HepG2 (cell line): ENCODE data around the gene ZCCHC8. TPM values are rescaled to one million over a fixed set of nuclear protein-coding genes. Genes with fewer than 3 reads are reported as not detected.

ENCODE experiments used
- ARID4A ChIP-seq: sonication (generic); formaldehyde crosslinking; IDR thresholded peaks from 2 replicates; pipeline ENCODE4 v1.5.0; 2020; ENCODE audit warnings: mild to moderate bottlenecking, missing genetic modification reagents, borderline replicate concordance
- FOXA1 ChIP-seq, 2 experiments: fragments of 450-650 bp in 1 of 2; sonication (generic) in 1 of 2; formaldehyde crosslinking in 1 of 2; IDR thresholded peaks; 2 replicates each; pipeline versions ENCODE4 v1.4.0 to v1.6.1; 2016 to 2020; ENCODE audit warnings: missing genetic modification reagents in 1 of 2
- KAT2B ChIP-seq: fragments of 150-350 bp; IDR thresholded peaks from 2 replicates; pipeline ENCODE4 v1.6.1; 2014; ENCODE audit warnings: low read depth, low read length, borderline replicate concordance
- NR2C2 ChIP-seq: sonication (generic); formaldehyde crosslinking; IDR thresholded peaks from 2 replicates; pipeline ENCODE4 v1.4.0; 2020; ENCODE audit warnings: missing genetic modification reagents, mild to moderate bottlenecking, moderate library complexity, borderline replicate concordance
- RXRA ChIP-seq: sonication (generic); formaldehyde crosslinking; IDR thresholded peaks from 2 replicates; pipeline ENCODE4 v1.5.1; 2020; ENCODE audit warnings: missing genetic modification reagents
- SP2 ChIP-seq: sonication (generic); formaldehyde crosslinking; IDR thresholded peaks from 2 replicates; pipeline ENCODE4 v1.5.1; 2020; ENCODE audit warnings: mild to moderate bottlenecking, missing genetic modification reagents
- WIZ ChIP-seq: sonication (generic); formaldehyde crosslinking; IDR thresholded peaks from 2 replicates; pipeline ENCODE4 v1.5.1; 2020; ENCODE audit warnings: mild to moderate bottlenecking, missing genetic modification reagents
- ZNF124 ChIP-seq: sonication (generic); formaldehyde crosslinking; IDR thresholded peaks from 2 replicates; pipeline ENCODE4 v1.4.0; 2020; ENCODE audit warnings: missing genetic modification reagents
- ZNF431 ChIP-seq: sonication (generic); formaldehyde crosslinking; IDR thresholded peaks from 2 replicates; pipeline ENCODE4 v1.9.0; 2022; ENCODE audit warnings: missing genetic modification reagents, low read depth, mild to moderate bottlenecking, borderline replicate concordance
- ZNF619 ChIP-seq: sonication (generic); formaldehyde crosslinking; IDR thresholded peaks from 2 replicates; pipeline ENCODE4 v1.4.0; 2020; ENCODE audit warnings: mild to moderate bottlenecking, missing genetic modification reagents
- polyA plus RNA-seq, 8 experiments: library from polyadenylated mRNA; depleted of rRNA in 3 of 8; stranded (reverse) in 7 of 8; unstranded in 1 of 8; fragments of >200 nt; fragmentation: Illumina TruSeq in 4 of 8; extraction: Trizol in 4 of 8; gene quantifications; 2 replicates each; pipeline versions ENCODE4 v1.2.1 to v1.2.3, GENCODE V29; 2011 to 2016; ENCODE audit warnings: low read depth in 4 of 8, missing spikeins in 1 of 8, mixed read lengths in 1 of 8; ENCODE audit not compliant: insufficient read depth in 1 of 8
- total RNA-seq, 5 experiments: library from RNA; depleted of rRNA; stranded (reverse); fragments of >200 nt; fragmentation: Illumina TruSeq; extraction: Trizol; gene quantifications; 2 replicates each; pipeline ENCODE4 v1.2.3, GENCODE V29; 2016; ENCODE audit warnings: low read depth in 1 of 5
- TF ChIP-seq, protein P1 (sequence below): sonication (generic); formaldehyde crosslinking; IDR thresholded peaks from 2 replicates; pipeline ENCODE4 v1.4.0; 2020; ENCODE audit warnings: missing genetic modification reagents
- TF ChIP-seq, protein P2 (sequence below): sonication (generic); formaldehyde crosslinking; IDR thresholded peaks from 2 replicates; pipeline ENCODE4 v1.4.0; 2020; ENCODE audit warnings: missing genetic modification reagents
- TF ChIP-seq, protein P3 (sequence below), 2 experiments: sonication (generic) in 1 of 2; formaldehyde crosslinking in 1 of 2; IDR thresholded peaks; 2 replicates each; pipeline versions ENCODE4 v1.5.1 to v1.6.1; 2011 to 2020; ENCODE audit warnings: borderline replicate concordance in 1 of 2, low read depth in 1 of 2, low read length in 1 of 2, mild to moderate bottlenecking in 1 of 2, missing genetic modification reagents in 1 of 2, moderate library complexity in 1 of 2

The ZCCHC8 gene
- total and polyA plus RNA-seq, 2 of the 13 experiments (the other 11 are each of a cell fraction or from before 2014, with no cell fraction given): 18.6 to 20.9 TPM

DNA sequence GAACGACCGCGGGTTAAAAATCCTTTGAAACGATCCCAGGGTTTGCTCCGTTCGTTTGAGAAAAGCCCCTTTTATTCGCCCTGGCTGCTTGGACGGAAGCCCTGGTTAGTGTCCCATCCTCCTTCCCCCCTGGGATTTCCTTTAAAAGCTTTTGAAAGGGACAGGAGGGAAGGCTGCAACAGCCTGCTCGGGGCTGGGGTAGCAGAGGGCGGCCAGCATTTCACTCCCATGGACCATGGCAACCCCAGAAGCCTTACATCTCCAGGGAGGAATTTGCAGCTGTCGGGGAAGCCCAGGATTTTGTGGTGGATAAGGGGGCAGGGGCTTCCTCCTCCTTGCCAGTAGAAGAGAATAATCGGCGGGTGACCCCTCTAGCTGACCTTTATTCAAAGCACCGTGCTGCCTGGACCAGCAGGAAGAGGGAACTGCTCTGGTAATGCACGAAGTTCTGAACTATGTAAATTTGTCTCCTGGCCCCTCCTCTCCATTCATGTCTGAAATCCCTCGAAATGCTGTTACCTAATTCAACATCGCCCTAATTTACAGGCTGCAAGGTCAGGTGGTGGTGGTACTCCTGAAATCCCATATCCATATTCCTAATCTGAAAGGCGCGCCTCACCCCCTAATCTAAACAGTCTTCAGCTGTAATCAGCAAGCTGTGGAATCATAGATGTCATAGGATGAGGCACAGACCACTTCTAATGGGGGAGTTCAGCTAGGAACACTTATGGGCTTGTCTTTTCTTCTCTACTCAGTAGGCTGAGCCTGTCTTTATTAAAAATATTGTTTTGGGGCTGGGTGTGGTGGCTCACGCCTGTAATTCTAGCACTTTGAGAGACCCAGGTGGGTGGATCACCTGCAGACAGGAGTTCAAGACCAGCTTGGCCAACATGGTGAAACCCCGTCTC lies 77.2 kb downstream of the ZCCHC8 start (continued):
- TF ChIP-seq, protein P1, sequence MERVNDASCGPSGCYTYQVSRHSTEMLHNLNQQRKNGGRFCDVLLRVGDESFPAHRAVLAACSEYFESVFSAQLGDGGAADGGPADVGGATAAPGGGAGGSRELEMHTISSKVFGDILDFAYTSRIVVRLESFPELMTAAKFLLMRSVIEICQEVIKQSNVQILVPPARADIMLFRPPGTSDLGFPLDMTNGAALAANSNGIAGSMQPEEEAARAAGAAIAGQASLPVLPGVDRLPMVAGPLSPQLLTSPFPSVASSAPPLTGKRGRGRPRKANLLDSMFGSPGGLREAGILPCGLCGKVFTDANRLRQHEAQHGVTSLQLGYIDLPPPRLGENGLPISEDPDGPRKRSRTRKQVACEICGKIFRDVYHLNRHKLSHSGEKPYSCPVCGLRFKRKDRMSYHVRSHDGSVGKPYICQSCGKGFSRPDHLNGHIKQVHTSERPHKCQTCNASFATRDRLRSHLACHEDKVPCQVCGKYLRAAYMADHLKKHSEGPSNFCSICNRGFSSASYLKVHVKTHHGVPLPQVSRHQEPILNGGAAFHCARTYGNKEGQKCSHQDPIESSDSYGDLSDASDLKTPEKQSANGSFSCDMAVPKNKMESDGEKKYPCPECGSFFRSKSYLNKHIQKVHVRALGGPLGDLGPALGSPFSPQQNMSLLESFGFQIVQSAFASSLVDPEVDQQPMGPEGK: peak; percentile 3; the same call in 1 of the 2 replicates
- TF ChIP-seq SP2 (CRISPR knock-in tag): no peak
- TF ChIP-seq RXRA (CRISPR knock-in tag): no peak
- TF ChIP-seq ZNF124 (CRISPR knock-in tag): 0 out of 2 replicates have a peak, but pooled peaks have one; percentile 40
- peak; percentile 37; the same call in 1 of the 2 replicates for TF ChIP-seq NR2C2 (CRISPR knock-in tag)
- no peak for TF ChIP-seq WIZ (CRISPR knock-in tag)
- TF ChIP-seq KAT2B: no peak
- no peak for TF ChIP-seq ZNF431 (CRISPR knock-in tag)
- peak; percentile 31; the same call in 1 of the 2 replicates for TF ChIP-seq ARID4A (CRISPR knock-in tag)
- no peak for TF ChIP-seq FOXA1 (IDR thresholded peaks at IDR 0.05)
- TF ChIP-seq FOXA1 (CRISPR knock-in tag; IDR thresholded peaks at IDR 0.05): peak; percentile 5; the same call in 1 of the 2 replicates
- TF ChIP-seq, protein P2, sequence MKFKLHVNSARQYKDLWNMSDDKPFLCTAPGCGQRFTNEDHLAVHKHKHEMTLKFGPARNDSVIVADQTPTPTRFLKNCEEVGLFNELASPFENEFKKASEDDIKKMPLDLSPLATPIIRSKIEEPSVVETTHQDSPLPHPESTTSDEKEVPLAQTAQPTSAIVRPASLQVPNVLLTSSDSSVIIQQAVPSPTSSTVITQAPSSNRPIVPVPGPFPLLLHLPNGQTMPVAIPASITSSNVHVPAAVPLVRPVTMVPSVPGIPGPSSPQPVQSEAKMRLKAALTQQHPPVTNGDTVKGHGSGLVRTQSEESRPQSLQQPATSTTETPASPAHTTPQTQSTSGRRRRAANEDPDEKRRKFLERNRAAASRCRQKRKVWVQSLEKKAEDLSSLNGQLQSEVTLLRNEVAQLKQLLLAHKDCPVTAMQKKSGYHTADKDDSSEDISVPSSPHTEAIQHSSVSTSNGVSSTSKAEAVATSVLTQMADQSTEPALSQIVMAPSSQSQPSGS: 0 out of 2 replicates have a peak, but pooled peaks have one; percentile 11
- TF ChIP-seq ZNF619 (CRISPR knock-in tag): no peak
- TF ChIP-seq, protein P3, sequence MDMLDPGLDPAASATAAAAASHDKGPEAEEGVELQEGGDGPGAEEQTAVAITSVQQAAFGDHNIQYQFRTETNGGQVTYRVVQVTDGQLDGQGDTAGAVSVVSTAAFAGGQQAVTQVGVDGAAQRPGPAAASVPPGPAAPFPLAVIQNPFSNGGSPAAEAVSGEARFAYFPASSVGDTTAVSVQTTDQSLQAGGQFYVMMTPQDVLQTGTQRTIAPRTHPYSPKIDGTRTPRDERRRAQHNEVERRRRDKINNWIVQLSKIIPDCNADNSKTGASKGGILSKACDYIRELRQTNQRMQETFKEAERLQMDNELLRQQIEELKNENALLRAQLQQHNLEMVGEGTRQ (IDR thresholded peaks at IDR 0.05; ENCODE audit: low read depth, low read length): no peak
- TF ChIP-seq, protein P3 (CRISPR knock-in tag; IDR thresholded peaks at IDR 0.05; ENCODE audit: borderline replicate concordance): no peak
